K562 (cell line): ENCODE results near the gene SPATA21. TPM values are rescaled to one million over a fixed set of nuclear protein-coding genes. Genes with fewer than 3 reads are reported as not detected.

Source experiments
- MAFF ChIP-seq: IDR thresholded peaks from 2 replicates; pipeline ENCODE4 v1.6.1; 2012; ENCODE audit warnings: low read length, improper control_type of control experiment
- MAZ ChIP-seq, 2 experiments: fragments of 450-650 bp in 1 of 2; sonication (generic) in 1 of 2; formaldehyde crosslinking; IDR thresholded peaks in 1 of 2; conservative IDR thresholded peaks in 1 of 2; 2 replicates each; pipeline versions ENCODE4 v1.4.0 to v1.5.0; 2020; ENCODE audit warnings: mild to moderate bottlenecking in 1 of 2, missing genetic modification reagents in 1 of 2
- PBX2 ChIP-seq, 2 experiments: IDR thresholded peaks in 1 of 2; conservative IDR thresholded peaks in 1 of 2; 2 replicates each; pipeline ENCODE4 v1.6.1; 2016; ENCODE audit warnings: low read depth in 2 of 2, mild to moderate bottlenecking in 1 of 2, missing compliant biosample characterization in 1 of 2, missing genetic modification characterization in 1 of 2, moderate library complexity in 1 of 2
- PRMT5 ChIP-seq: sonication (generic); formaldehyde crosslinking; IDR thresholded peaks from 2 replicates; pipeline ENCODE4 v1.5.0; 2020; ENCODE audit warnings: missing genetic modification reagents
- TCF15 ChIP-seq: fragments of 250-450 bp; sonication (Bioruptor Pico); IDR thresholded peaks from 2 replicates; pipeline ENCODE4 v1.8.0; 2022; ENCODE audit warnings: moderate library complexity, mild to moderate bottlenecking, inconsistent platforms
- YBX1 ChIP-seq: fragments of 450-650 bp; IDR thresholded peaks from 2 replicates; pipeline ENCODE4 v1.7.1; 2016; ENCODE audit warnings: mild to moderate bottlenecking
- ZNF165 ChIP-seq: fragments of 250-450 bp; sonication (Bioruptor Pico); IDR thresholded peaks from 2 replicates; pipeline ENCODE4 v1.4.0; 2020; ENCODE audit warnings: borderline replicate concordance
- polyA plus RNA-seq, 8 experiments: library from polyadenylated mRNA; depleted of rRNA in 4 of 8; stranded (reverse) in 5 of 8; unstranded in 3 of 8; fragments of >200 nt; fragmentation: Nextera tagmentation in 2 of 8; fragmentation: Illumina TruSeq in 1 of 8; extraction: Ambion mirVana in 2 of 8; extraction: Trizol in 1 of 8; gene quantifications; 2 replicates each; pipeline versions ENCODE4 v1.2.1 to v1.2.3, GENCODE V29; 2011 to 2014; ENCODE audit warnings: inconsistent platforms in 1 of 8, missing spikeins in 1 of 8
- total RNA-seq, 7 experiments: library from RNA; depleted of rRNA in 6 of 7; stranded (reverse); fragments of >200 nt in 6 of 7; fragmentation: Illumina TruSeq in 2 of 7; extraction: Trizol in 2 of 7; gene quantifications; 2 replicates each; pipeline versions ENCODE4 v1.2.1 to v1.2.3, GENCODE V29; 2011 to 2021; ENCODE audit warnings: low replicate concordance in 1 of 7
- TF ChIP-seq, protein P1 (sequence below): fragments of 250-450 bp; sonication (Bioruptor Pico); IDR thresholded peaks from 2 replicates; pipeline ENCODE4 v1.5.0; 2021
- TF ChIP-seq, protein P2 (sequence below): fragments of 450-650 bp; IDR thresholded peaks from 2 replicates; pipeline ENCODE4 v1.6.1; 2017; ENCODE audit warnings: antibody characterized with exemption, mild to moderate bottlenecking
- TF ChIP-seq, protein P3 (sequence below): fragments of 250-450 bp; sonication (Bioruptor Pico); IDR thresholded peaks from 2 replicates; pipeline ENCODE4 v1.5.0; 2021; ENCODE audit warnings: mild to moderate bottlenecking, moderate library complexity

Gene SPATA21
- total and polyA plus RNA-seq, 9 of the 15 experiments (the other 6 are each of a cell fraction or from before 2014, with no cell fraction given), result 0.10 to 0.36 (median 0.13) TPM; not detected in 3

- TF ChIP-seq, protein P1, sequence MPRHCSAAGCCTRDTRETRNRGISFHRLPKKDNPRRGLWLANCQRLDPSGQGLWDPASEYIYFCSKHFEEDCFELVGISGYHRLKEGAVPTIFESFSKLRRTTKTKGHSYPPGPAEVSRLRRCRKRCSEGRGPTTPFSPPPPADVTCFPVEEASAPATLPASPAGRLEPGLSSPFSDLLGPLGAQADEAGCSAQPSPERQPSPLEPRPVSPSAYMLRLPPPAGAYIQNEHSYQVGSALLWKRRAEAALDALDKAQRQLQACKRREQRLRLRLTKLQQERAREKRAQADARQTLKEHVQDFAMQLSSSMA (CRISPR knock-in tag), result no peak
- TF ChIP-seq MAFF (peak; percentile 87), TCF15 (CRISPR knock-in tag) (no peak), MAZ (CRISPR knock-in tag; conservative IDR thresholded peaks at IDR 0.05 in 1 of 2, IDR thresholded peaks at IDR 0.05 in 1 of 2) (peak; percentile 23 to 39; a peak in 1 of 4 replicates), ZNF165 (CRISPR knock-in tag) (no peak), PBX2 (CRISPR knock-in tag; IDR thresholded peaks at IDR 0.05; ENCODE audit: low read depth) (no peak), PBX2 (tag; conservative IDR thresholded peaks at IDR 0.05; ENCODE audit: low read depth) (no peak), YBX1 (no peak), PRMT5 (CRISPR knock-in tag) (no peak)
- TF ChIP-seq, protein P2, sequence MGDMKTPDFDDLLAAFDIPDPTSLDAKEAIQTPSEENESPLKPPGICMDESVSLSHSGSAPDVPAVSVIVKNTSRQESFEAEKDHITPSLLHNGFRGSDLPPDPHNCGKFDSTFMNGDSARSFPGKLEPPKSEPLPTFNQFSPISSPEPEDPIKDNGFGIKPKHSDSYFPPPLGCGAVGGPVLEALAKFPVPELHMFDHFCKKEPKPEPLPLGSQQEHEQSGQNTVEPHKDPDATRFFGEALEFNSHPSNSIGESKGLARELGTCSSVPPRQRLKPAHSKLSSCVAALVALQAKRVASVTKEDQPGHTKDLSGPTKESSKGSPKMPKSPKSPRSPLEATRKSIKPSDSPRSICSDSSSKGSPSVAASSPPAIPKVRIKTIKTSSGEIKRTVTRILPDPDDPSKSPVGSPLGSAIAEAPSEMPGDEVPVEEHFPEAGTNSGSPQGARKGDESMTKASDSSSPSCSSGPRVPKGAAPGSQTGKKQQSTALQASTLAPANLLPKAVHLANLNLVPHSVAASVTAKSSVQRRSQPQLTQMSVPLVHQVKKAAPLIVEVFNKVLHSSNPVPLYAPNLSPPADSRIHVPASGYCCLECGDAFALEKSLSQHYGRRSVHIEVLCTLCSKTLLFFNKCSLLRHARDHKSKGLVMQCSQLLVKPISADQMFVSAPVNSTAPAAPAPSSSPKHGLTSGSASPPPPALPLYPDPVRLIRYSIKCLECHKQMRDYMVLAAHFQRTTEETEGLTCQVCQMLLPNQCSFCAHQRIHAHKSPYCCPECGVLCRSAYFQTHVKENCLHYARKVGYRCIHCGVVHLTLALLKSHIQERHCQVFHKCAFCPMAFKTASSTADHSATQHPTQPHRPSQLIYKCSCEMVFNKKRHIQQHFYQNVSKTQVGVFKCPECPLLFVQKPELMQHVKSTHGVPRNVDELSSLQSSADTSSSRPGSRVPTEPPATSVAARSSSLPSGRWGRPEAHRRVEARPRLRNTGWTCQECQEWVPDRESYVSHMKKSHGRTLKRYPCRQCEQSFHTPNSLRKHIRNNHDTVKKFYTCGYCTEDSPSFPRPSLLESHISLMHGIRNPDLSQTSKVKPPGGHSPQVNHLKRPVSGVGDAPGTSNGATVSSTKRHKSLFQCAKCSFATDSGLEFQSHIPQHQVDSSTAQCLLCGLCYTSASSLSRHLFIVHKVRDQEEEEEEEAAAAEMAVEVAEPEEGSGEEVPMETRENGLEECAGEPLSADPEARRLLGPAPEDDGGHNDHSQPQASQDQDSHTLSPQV, result peak; percentile 49; the same call in 1 of the 2 replicates
- TF ChIP-seq, protein P3, sequence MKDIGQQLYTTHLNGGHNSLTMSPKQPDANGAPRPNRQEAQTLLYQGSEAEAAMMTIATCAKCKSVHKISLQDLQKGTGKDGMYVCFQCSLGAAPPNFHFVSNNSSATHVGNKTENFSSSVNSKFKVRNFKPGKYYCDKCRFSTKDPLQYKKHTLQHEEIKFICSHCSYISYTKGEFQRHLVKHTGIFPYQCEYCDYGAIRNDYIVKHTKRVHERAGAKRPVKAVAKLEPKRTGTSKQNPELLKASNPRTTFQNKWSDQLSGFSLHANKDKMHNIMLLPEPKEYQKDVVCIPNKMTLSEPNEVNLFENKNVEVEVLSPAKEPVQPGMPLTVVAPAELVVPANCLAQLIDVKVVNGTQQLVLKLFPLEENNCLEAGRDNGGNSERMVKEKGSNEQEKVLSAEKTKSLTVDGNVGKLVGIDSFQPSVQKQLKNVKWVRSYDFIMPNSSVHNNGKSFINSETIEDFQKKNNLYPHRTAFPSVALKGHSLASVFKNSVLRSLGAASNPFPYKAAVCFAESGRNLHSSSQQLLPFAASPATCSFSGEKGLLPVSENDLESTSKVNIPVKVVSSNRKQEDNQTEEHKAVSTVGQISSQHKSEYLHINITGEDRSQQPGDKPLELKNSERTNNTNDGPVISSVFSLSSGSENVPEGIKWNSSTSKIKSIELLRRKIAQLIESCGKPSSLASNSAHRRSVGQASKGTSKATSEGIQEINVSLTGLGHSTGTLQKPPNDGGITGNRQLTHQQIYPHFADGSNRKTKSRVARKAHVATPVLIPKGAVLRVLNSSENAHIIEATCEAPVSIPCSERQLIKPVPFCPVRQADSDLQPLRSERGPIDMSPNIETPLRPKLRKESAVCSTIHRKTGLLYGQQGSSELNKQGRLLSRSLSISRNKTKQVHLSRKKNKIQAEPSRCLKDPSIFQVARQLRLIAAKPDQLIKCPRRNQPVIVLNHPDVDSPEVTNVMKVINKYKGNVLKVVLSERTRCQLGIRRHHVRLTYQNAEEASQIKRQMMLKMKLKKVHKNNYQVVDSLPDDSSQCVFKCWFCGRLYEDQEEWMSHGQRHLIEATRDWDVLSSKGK (CRISPR knock-in tag), result no peak
Measured at GRCh38 chr1:16443975-16444770, 6.9 kb upstream of the SPATA21 start (continued).
